HG02973 (cell line): ENCODE measurements around the gene RPL28.
"Not testable (repeated sequence)": the region's sequence is repeated elsewhere in the genome, so short reads cannot be mapped to it uniquely, and the experiment has no call there.

Experiments used
- ATAC-seq: cut with Tn5 transposase; IDR thresholded peaks from one replicate; pipeline ENCODE4 v1.9.1; 2021; ENCODE audit warnings: moderate library complexity; ENCODE audit not compliant: unreplicated experiment

RPL28 gene

GRCh38 chr19:55446060-55446459 is 60.3 kb downstream of the RPL28 start:
- no peak for ATAC-seq

GRCh38 chr19:55447421-55448174 is 61.9 kb downstream of the RPL28 start:
- ATAC-seq, result no peak

GRCh38 chr19:55448175-55448490 is 62.4 kb downstream of the RPL28 start:
- ATAC-seq, result not testable (repeated sequence)

GRCh38 chr19:55449469-55449868 is 63.7 kb downstream of the RPL28 start:
- ATAC-seq, result no peak

GRCh38 chr19:55451163-55451964 is 65.6 kb downstream of the RPL28 start:
- ATAC-seq, result no peak

- no peak for ATAC-seq
These were observed 66.4 kb downstream of the RPL28 start for GRCh38 chr19:55451965-55452748.
